HUES48 (cell line): ENCODE data around the gene RRAS.
A peak's percentile ranks its signal among the peaks of the same experiment; 100 is the strongest.

Source experiments
- H3K27ac ChIP-seq: one replicate; pipeline ENCODE4 v1.7.0; 2013; ENCODE audit warnings: low read depth, low read length, inconsistent platforms
- H3K27me3 ChIP-seq: 2 replicates; pipeline ENCODE4 v1.6.1; 2013; ENCODE audit warnings: mild to moderate bottlenecking, low read length; ENCODE audit not compliant: control insufficient read depth, insufficient read depth
- H3K36me3 ChIP-seq: 2 replicates; pipeline ENCODE4 v1.6.1; 2013; ENCODE audit warnings: low read length; ENCODE audit not compliant: control insufficient read depth, insufficient read depth
- H3K4me1 ChIP-seq: 2 replicates; pipeline ENCODE4 v1.6.1; 2013; ENCODE audit warnings: mild to moderate bottlenecking, low read length; ENCODE audit not compliant: control insufficient read depth, insufficient read depth
- H3K4me3 ChIP-seq: 2 replicates; pipeline ENCODE4 v1.5.1; 2013; ENCODE audit warnings: mild to moderate bottlenecking, low read depth, low read length
- H3K9ac ChIP-seq: 2 replicates; pipeline ENCODE4 v1.6.1; 2013; ENCODE audit warnings: mild to moderate bottlenecking, low read depth, low read length, moderate library complexity
- H3K9me3 ChIP-seq: 2 replicates; pipeline ENCODE4 v1.6.1; 2013; ENCODE audit warnings: low read length; ENCODE audit not compliant: control insufficient read depth, insufficient read depth

The RRAS gene

GRCh38 chr19:49601482-49602038 is 38.4 kb downstream of the RRAS start:
- H3K27ac ChIP-seq: no peak overlapping the region
- peaks cover 88% of the 10 kb centered on the region for H3K36me3 ChIP-seq
- H3K4me1 ChIP-seq: no peaks in the 10 kb centered on the region
- H3K27me3 ChIP-seq: no peaks in the 10 kb centered on the region
- no peak overlapping the region for H3K4me3 ChIP-seq
- H3K9me3 ChIP-seq: no peaks in the 10 kb centered on the region
- H3K9ac ChIP-seq: no peak overlapping the region

- Histone ChIP-seq H3K4me1 (no peaks in the 10 kb centered on the region), H3K36me3 (peaks cover 90% of the 10 kb centered on the region), H3K27ac (no peak overlapping the region), H3K27me3 (no peaks in the 10 kb centered on the region), H3K4me3 (no peak overlapping the region), H3K9ac (no peak overlapping the region), H3K9me3 (no peaks in the 10 kb centered on the region)
Observed at GRCh38 chr19:49599378-49600295, 40.3 kb downstream of the RRAS start.

GRCh38 chr19:49597703-49597974 is 42.3 kb downstream of the RRAS start:
- no peak overlapping the region for H3K9ac ChIP-seq
- peaks cover 82% of the 10 kb centered on the region for H3K36me3 ChIP-seq
- no peak overlapping the region for H3K4me3 ChIP-seq
- H3K9me3 ChIP-seq: no peaks in the 10 kb centered on the region
- no peaks in the 10 kb centered on the region for H3K27me3 ChIP-seq
- peaks cover 6% of the 10 kb centered on the region for H3K4me1 ChIP-seq
- no peak overlapping the region for H3K27ac ChIP-seq

GRCh38 chr19:49596954-49597702 is 42.8 kb downstream of the RRAS start:
- no peak overlapping the region for H3K9ac ChIP-seq
- H3K4me1 ChIP-seq: peaks cover 6% of the 10 kb centered on the region
- H3K4me3 ChIP-seq: no peak overlapping the region
- H3K27me3 ChIP-seq: no peaks in the 10 kb centered on the region
- peaks cover 77% of the 10 kb centered on the region for H3K36me3 ChIP-seq
- H3K27ac ChIP-seq: no peak overlapping the region
- H3K9me3 ChIP-seq: no peaks in the 10 kb centered on the region

GRCh38 chr19:49596407-49596806 is 43.5 kb downstream of the RRAS start:
- no peak overlapping the region for H3K9ac ChIP-seq
- no peaks in the 10 kb centered on the region for H3K27me3 ChIP-seq
- H3K36me3 ChIP-seq: peaks cover 71% of the 10 kb centered on the region
- no peaks in the 10 kb centered on the region for H3K9me3 ChIP-seq
- H3K4me1 ChIP-seq: peaks cover 6% of the 10 kb centered on the region
- no peak overlapping the region for H3K4me3 ChIP-seq
- H3K27ac ChIP-seq: no peak overlapping the region

- Histone ChIP-seq H3K4me3 (no peak overlapping the region), H3K36me3 (peaks cover 66% of the 10 kb centered on the region)
Observed at GRCh38 chr19:49595819-49596404, 44.0 kb downstream of the RRAS start.

GRCh38 chr19:49594993-49595818 is 44.7 kb downstream of the RRAS start:
- H3K27me3 ChIP-seq: no peaks in the 10 kb centered on the region
- no peak overlapping the region for H3K4me3 ChIP-seq
- H3K4me1 ChIP-seq: peaks cover 6% of the 10 kb centered on the region
- H3K36me3 ChIP-seq: peaks cover 59% of the 10 kb centered on the region
- H3K27ac ChIP-seq: no peak overlapping the region
- no peaks in the 10 kb centered on the region for H3K9me3 ChIP-seq
- H3K9ac ChIP-seq: no peak overlapping the region

More at GRCh38 chr19:49595819-49596404, 44.0 kb downstream of the RRAS start:
- H3K9me3 ChIP-seq: no peaks in the 10 kb centered on the region
- H3K4me1 ChIP-seq: peaks cover 6% of the 10 kb centered on the region
- no peak overlapping the region for H3K9ac ChIP-seq
- no peaks in the 10 kb centered on the region for H3K27me3 ChIP-seq
- no peak overlapping the region for H3K27ac ChIP-seq

- peak overlapping the region; percentile 46 for H3K4me3 ChIP-seq
- H3K27me3 ChIP-seq: no peaks in the 10 kb centered on the region
- H3K9ac ChIP-seq: no peak overlapping the region
- peaks cover 51% of the 10 kb centered on the region for H3K36me3 ChIP-seq
- H3K27ac ChIP-seq: no peak overlapping the region
- no peaks in the 10 kb centered on the region for H3K9me3 ChIP-seq
- H3K4me1 ChIP-seq: peaks cover 6% of the 10 kb centered on the region
Observed at GRCh38 chr19:49594157-49594992, 45.6 kb downstream of the RRAS start.

GRCh38 chr19:49593233-49594113 is 46.5 kb downstream of the RRAS start:
- Histone ChIP-seq H3K36me3 (peaks cover 42% of the 10 kb centered on the region), H3K4me1 (peaks cover 6% of the 10 kb centered on the region), H3K27ac (peak overlapping the region; percentile 99), H3K9ac (no peak overlapping the region), H3K27me3 (no peaks in the 10 kb centered on the region), H3K4me3 (peak overlapping the region; percentile 75), H3K9me3 (no peaks in the 10 kb centered on the region)
